ENCODE results near the gene KRTAP4-5.
"Not testable (repeated sequence)": the region's sequence is repeated elsewhere in the genome, so short reads cannot be mapped to it uniquely, and the experiment has no call there.

Gene KRTAP4-5

DNA sequence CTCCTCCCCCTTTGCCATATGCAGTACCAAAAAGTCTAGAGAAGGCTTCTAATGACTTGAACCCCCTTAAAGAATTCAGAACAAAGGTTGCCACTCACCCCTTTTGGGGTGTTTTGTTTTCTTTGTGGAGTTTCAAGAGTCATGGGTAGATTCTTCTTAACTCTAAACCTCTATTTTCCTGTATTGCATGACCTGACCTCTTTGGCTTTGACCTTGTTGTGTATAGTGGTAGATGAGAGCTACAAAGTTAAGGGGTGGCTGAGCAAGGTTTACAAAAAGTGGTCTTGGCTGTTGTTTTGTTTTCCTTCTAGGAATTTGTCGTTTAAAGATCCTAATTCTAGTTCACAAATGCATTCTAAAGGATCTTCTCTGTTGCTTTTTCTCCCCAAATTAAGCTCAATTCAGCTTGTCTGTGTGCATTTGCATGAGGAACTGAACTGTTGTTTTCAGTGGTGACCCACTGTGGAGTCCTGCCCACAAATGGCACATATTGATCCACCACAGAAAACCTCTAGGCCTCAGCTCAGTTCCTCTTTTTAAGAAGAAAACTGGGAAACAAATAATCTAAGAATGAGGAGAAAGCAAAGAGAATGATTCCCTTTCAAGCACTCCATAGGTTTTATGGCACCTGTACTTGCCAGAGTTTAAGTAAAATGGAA is 40.8 kb downstream of the KRTAP4-5 start:
- not testable (repeated sequence) for DNase-seq (ENCODE audit: low read depth in 2 of 2)

DNA sequence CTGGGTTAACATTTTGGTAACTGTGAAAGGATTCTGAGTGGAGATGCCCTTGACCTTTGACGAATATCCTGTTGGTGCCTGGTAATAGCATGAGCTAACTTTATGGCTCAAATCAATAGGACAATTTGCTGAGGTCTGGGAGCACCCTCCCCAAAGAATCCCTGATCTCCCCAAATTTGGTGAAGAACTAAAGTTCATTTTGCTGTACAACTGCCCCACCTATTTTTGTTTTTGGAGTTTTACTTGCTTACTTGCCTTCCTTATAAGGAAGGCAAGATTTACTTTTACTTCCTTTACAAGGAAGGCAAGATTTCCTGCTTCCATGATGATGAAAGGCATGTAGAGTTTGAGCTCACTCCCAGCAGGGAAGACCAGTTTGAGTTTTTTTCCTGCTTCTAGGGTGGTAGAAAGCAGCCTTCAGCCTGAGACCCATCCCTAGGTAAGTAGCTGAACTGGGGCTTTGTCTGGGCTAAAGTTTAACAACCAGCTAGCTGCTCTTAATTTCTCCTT is 41.6 kb downstream of the KRTAP4-5 start:
- DNase-seq (ENCODE audit: low read depth in 2 of 2), result no peak

DNA sequence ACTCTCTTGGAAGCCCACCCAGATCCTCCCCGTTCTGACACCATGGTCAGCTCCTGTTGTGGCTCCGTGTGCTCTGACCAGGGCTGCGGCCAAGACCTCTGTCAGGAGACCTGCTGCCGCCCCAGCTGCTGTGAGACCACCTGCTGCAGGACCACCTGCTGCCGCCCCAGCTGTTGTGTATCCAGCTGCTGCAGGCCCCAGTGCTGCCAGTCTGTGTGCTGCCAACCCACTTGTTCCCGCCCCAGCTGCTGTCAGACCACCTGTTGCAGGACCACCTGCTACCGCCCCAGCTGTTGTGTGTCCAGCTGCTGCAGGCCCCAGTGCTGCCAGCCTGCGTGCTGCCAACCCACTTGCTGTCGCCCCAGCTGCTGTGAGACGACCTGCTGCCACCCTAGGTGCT is 44.3 kb downstream of the KRTAP4-5 start, which contains the start of gene KRTAP4-9:
TSS of gene KRTAP4-9 (plus strand) at position 43 of the 400 bp plus-strand sequence. CDS start at position 43, 0 bp downstream.
- DNase-seq (ENCODE audit: low read depth in 2 of 2), result not testable (repeated sequence)

DNA sequence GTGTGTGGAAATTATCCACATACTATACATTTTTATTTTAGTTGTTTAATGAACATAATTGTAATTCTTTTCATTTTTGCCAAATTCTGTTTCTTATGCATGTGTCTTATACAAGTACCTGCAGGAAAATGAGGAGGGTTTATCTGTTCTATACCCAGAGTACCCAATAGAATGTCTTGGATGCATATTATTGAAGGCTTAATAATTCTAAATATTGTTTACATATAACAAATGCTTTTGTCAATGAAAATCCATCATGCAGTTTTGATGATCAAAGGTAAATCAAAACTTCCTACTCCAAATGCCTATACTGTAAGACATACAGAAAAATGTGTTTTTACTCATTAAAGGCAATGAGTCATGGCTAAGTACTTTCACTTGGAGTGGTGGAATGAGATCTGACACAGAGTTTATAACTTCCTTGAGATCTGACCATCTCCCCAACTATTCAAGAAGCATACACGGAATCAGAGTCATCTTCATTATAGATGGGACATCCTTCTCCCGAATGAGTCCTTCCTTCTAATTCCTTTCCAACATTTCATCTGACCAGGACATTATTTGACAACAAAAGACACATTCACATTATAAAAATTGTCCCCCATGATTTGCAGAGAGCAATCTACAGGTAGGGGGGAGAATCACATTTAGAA is 45.1 kb downstream of the KRTAP4-5 start:
- not testable (repeated sequence) for DNase-seq (ENCODE audit: low read depth in 2 of 2)

DNA sequence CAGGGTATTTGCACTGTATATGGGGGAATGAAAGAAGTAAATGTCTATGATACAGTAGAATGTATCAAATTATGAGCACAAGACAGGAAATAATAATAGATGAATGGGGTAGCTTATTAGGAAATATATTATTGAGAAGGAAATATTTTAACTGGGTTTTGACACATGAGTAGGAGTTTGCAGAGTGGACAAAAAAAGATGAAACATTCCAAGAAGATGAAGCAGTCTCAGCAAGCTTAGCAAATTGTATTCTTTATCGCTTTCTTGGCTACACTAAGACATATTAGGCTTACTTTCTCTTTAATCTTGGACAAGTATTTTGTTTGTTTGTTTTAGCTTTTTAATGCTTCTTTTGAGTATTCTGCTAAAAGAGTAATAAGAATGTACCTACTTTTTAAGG is 45.7 kb downstream of the KRTAP4-5 start:
- no peak for DNase-seq (ENCODE audit: low read depth in 2 of 2)

DNA sequence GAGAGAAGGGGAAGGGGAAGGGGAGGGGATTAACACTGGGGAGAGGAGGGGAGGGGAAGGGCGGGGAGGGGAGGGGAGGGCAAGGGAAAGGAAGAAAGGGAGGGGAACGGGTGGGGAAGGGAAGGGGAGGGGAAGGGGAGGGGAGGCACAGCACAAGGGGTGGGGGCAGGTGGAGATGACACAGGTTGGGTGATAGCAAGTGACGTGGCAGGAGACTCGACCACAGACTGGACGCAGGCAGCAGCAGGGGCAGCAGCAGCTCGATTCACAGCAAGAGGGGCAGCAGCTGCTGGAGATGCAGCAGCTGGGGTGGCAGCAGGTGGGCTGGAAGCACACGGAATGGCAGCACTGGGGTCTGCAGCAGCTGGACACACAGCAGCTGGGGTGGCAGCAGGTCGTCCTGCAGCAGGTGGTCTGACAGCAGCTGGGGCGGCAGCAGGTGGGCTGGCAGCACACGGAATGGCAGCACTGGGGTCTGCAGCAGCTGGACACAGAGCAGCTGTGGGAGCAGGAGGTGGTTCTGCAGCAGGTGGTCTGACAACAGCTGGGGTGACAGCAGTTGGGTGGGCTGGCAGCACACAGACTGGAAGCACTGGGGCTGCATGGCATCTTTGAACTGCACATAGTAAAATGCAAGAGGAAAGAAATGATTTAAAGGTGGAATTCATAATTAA is 47.9 kb downstream of the KRTAP4-5 start, which contains the start of gene KRTAP4-16:
TSS of gene KRTAP4-16 (minus strand) at position 624 of the 674 bp plus-strand sequence. CDS start at position 624, 0 bp downstream.
- no peak for DNase-seq (ENCODE audit: low read depth in 2 of 2)

- DNase-seq (ENCODE audit: low read depth in 2 of 2), result not testable (repeated sequence)
Observed at GRCh38 chr17:41099682-41100480, 49.7 kb downstream of the KRTAP4-5 start.
